D721Med (cell line): ENCODE data around the gene RAB21.

Experiments
- DNase-seq: peaks from one replicate; pipeline ENCODE4 v3.0.0; 2011; ENCODE audit warnings: low spot score; ENCODE audit not compliant: insufficient read length
- FAIRE-seq: peaks from 2 replicates; lab custom pipeline; 2011; peaks lifted over from hg19 to GRCh38; lab: Jason Lieb, UNC
- TF ChIP-seq, protein P1 (sequence below): IDR thresholded peaks from 2 replicates; pipeline ENCODE4 v1.5.1; 2012; ENCODE audit warnings: mild to moderate bottlenecking, control low read depth; ENCODE audit not compliant: insufficient read depth; ENCODE audit errors: missing control alignments

The RAB21 gene

DNA sequence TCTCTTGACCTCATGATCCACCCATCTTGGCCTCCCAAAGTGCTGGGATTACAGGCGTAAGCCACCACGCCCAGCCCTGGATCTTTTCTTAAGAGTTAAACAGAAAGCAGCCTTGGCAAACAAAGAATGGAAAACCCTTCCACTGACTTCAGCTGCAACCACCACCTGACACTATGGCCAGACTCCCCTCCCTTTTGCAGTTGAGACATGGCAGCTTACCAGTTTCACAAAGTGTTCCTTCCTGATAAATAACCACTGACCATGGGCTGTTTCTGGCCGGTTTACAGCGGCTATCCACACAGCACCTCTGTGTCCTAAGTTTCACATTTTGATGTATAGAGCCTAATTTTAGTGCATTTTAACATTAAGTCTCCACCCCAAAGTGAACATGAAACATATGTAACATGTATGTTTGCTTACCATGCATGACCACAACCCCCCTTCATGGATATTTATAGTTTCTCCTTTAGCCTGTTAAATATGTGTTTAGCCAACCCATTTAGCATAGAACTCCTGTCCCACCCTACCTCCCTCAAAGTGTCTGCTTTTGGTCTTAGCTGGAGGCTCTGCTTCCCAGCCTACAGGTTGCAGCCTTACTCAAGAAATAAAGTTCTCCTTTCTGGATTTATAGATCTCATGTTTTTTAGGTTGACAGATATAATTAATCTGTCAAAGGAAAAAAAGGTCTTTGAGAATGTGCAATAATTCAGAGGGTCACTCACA, 32.7 kb upstream of the RAB21 start:
- TF ChIP-seq, protein P1, sequence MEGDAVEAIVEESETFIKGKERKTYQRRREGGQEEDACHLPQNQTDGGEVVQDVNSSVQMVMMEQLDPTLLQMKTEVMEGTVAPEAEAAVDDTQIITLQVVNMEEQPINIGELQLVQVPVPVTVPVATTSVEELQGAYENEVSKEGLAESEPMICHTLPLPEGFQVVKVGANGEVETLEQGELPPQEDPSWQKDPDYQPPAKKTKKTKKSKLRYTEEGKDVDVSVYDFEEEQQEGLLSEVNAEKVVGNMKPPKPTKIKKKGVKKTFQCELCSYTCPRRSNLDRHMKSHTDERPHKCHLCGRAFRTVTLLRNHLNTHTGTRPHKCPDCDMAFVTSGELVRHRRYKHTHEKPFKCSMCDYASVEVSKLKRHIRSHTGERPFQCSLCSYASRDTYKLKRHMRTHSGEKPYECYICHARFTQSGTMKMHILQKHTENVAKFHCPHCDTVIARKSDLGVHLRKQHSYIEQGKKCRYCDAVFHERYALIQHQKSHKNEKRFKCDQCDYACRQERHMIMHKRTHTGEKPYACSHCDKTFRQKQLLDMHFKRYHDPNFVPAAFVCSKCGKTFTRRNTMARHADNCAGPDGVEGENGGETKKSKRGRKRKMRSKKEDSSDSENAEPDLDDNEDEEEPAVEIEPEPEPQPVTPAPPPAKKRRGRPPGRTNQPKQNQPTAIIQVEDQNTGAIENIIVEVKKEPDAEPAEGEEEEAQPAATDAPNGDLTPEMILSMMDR = no peak
- FAIRE-seq (no peak), DNase-seq (no peak)

DNA sequence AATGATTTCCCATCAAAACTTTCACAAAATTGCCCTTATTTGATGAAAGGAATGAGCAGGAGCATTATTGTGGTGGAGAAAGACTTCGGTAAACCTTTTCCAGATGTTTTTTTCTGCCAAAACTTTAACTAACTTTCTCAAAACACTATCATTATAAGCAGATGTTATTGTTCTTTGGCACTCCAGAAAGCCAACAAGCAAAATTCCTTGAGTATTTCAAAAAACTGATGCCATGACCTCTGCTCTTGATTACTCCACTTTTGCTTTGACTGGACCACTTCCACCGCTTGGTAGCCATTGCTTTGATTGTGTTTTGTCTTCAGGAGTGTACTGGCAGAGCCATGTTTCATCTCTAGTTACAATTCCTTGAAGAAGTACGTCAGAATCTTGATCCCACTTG, 29.7 kb upstream of the RAB21 start:
- DNase-seq (no peak), FAIRE-seq (no peak)
- TF ChIP-seq, protein P1 = no peak

DNA sequence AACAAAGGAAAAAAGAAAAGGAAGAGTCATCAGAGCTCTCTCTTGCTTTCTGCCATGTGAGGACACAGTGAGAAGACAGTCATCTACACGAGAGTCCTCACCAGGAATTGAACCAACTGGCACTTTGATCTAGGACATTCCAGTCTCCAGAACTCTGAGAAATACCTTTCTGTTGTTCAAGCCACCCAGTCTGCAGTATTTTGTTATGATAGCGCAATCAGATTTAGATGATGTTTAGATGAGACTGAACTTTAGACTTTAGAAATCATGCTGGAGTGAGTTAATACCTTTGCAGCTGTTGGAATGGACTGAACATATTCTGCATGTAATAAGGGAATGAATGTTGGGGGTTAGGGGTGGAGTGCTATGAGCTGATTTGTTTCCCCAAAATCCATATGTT, 28.1 kb upstream of the RAB21 start:
- FAIRE-seq (no peak), DNase-seq (no peak)
- TF ChIP-seq, protein P1 = no peak

DNA sequence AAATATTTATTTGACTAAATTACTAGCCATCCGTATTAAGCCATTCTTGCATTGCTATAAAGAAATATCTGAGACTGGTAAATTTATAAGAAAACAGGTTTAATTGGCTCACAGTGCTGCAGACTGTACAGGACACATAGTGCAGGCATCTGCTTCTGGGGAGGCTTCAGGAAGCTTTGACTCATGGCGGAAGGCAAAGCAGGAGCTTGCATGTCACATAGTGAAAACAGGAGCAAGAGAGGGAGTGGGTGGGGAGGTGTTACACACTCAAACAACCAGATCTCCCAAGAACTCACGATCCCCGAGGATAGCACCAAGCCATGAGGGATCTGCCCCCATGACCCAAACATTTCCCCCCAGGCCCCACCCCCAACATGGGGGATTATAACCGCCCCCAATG, 26.7 kb upstream of the RAB21 start:
- FAIRE-seq = no peak
- TF ChIP-seq, protein P1 = no peak
- no peak for DNase-seq

DNA sequence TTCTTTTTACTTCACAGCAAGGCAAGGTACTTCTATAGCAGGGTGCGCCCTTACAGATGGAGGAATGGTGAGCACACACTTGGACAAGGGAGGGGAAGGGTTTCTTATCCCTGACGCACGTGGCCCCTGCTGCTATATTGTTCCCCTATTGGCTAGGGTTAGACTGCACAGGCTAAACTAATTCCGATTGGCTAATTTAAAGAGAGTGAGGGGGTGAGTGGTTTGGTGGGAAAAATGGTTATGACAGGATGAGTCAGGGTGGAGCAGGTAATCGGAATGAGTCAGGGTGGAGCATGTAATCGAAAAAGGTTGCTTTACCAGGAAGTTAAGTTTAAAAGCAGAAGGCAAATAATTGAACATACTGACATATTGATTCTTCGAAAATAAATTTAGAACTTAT, 23.7 kb upstream of the RAB21 start:
- no peak for FAIRE-seq
- DNase-seq = no peak
- TF ChIP-seq, protein P1 = no peak

DNA sequence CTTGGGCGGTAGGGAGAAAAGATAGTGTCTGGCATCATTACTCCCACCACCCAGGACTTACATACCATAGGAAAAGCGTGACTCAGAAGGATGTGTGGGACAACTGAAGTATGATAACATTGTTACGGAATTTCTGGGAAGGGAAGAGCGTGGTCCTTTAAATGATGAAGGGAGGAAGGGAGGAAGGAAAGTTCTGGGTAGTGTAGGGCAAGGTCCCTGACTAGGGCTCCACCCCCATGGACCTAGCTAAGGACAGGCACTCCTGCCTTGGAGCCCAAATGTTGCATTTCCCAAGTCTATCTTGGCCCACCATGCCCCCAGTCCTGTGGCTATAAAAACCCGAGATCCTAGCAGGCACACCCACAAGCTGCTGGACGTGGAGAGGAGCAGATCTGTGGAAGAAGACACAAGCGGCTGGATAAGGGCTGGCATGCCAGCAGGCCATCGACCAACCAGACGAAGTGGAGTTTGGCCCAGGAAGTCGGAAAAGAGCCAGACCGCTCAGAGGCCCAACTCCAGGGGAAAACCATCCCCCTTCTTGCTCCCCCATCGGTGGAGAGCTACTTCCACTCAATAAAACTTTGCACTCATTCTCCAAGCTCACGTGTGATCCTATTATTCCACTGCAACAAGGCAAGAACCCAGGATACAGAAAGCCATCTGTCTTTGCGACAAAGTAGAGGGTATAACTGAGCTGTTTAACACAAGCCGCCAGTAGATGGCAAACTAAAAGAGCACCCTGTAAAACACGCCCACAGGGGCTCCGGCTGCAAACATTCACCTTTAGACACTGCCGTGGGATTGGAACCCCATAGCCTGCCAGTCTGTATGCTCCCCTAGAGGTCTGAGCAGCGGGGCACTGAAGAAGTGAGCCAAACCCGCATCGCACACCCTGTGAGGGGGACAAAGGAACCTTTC, 23.0 kb upstream of the RAB21 start:
- TF ChIP-seq, protein P1 = no peak
- DNase-seq (no peak), FAIRE-seq (no peak)
